Panc1 (cell line): Measurements from ENCODE around the gene SMNDC1. TPM values are rescaled to one million over a fixed set of nuclear protein-coding genes. Genes with fewer than 3 reads are reported as not detected.
A peak's percentile ranks its signal among the peaks of the same experiment; 100 is the strongest.

Experiments used
- ATAC-seq: fragments of 200-7000 bp; cut with Tn5 transposase; 2 replicates; pipeline ENCODE4 v1.9.1; 2020; ENCODE audit warnings: mild to moderate bottlenecking, moderate library complexity
- BruUV-seq: library from RNA; stranded (reverse); fragments of 400-500 nt; replicated peaks from 2 replicates; lab custom pipeline; 2021; lab: Mats Ljungman, UMichigan
- CTCF ChIA-PET: fragments of 300-600 bp; sonication (Branson Sonifier 250); formaldehyde crosslinking; loops from one replicate; lab custom pipeline; 2022; ENCODE audit warnings: antibody characterized with exemption; lab: Charles Lee
- POLR2A ChIA-PET: fragments of 300-600 bp; sonication (Branson Sonifier 250); formaldehyde crosslinking; loops from one replicate; lab custom pipeline; 2022; ENCODE audit warnings: antibody characterized with exemption; lab: Charles Lee
- DNase-seq: peaks from one replicate; pipeline ENCODE4 v3.0.0-alpha.2; 2010; ENCODE audit warnings: low read depth, low spot score
- H3K27ac ChIP-seq: 2 replicates; pipeline ENCODE4 v1.5.1; 2011; ENCODE audit warnings: mild to moderate bottlenecking, low read length, inconsistent platforms
- H3K27me3 ChIP-seq: fragments of 200-500 bp; sonication (Bioruptor generic); 2 replicates; pipeline ENCODE4 v1.6.0; 2014; ENCODE audit warnings: low read length, inconsistent platforms; ENCODE audit not compliant: control insufficient read depth, insufficient read depth
- H3K36me3 ChIP-seq: fragments of 200-500 bp; sonication (Bioruptor generic); 2 replicates; pipeline ENCODE4 v1.5.1; 2014; ENCODE audit warnings: inconsistent platforms, mild to moderate bottlenecking, low read length, moderate library complexity; ENCODE audit not compliant: control insufficient read depth, insufficient read depth
- H3K4me1 ChIP-seq: 2 replicates; pipeline ENCODE4 v1.5.1; 2011; ENCODE audit warnings: inconsistent platforms, mild to moderate bottlenecking, low read length, moderate library complexity; ENCODE audit not compliant: control insufficient read depth, insufficient read depth
- H3K4me3 ChIP-seq, 2 experiments: 2 replicates each; pipeline ENCODE4 v1.5.1; 2011 to 2012; ENCODE audit warnings: low read depth in 2 of 2, low read length in 2 of 2, mild to moderate bottlenecking in 2 of 2, inconsistent platforms in 1 of 2, moderate library complexity in 1 of 2
- H3K9me3 ChIP-seq: fragments of 200-500 bp; sonication (Bioruptor generic); 2 replicates; pipeline ENCODE4 v1.5.1; 2014; ENCODE audit warnings: low read depth, mild to moderate bottlenecking, inconsistent platforms, low read length, moderate library complexity; ENCODE audit not compliant: control insufficient read depth, insufficient read depth
- SIN3A ChIP-seq: IDR thresholded peaks from 2 replicates; pipeline ENCODE4 v1.6.1; 2012; ENCODE audit warnings: low read depth, mild to moderate bottlenecking, low read length, moderate library complexity, borderline replicate concordance; ENCODE audit not compliant: insufficient read depth
- TCF7L2 ChIP-seq: IDR thresholded peaks from 2 replicates; pipeline ENCODE4 v1.6.1; 2011; ENCODE audit warnings: mild to moderate bottlenecking, low read depth, low read length, inconsistent platforms
- in situ Hi-C: cut with HindIII; loops from 2 replicates; pipeline ENCODE4 v1.10.0; 2016; ENCODE audit warnings: low sequenced_read_pairs, low pct_unique_long_range_greater_than_20kb
- intact Hi-C: fragments of 100-400 bp; cut with micrococcal nuclease; formaldehyde crosslinking; loops from one replicate; pipeline ENCODE4 v1.10.0; 2022; ENCODE audit not compliant: unreplicated experiment
- total RNA-seq: library from RNA; stranded (reverse); gene quantifications from one replicate; pipeline ENCODE4 v1.2.1, GENCODE V29; 2021; ENCODE audit not compliant: unreplicated experiment
- TF ChIP-seq, protein P1 (sequence below), 2 experiments: IDR thresholded peaks; 2 replicates each; pipeline ENCODE4 v1.6.1; 2011 to 2012; ENCODE audit warnings: low read depth in 2 of 2, control low read depth in 1 of 2, low read length in 1 of 2, mild to moderate bottlenecking in 1 of 2, moderate library complexity in 1 of 2; ENCODE audit not compliant: insufficient read depth in 1 of 2
- TF ChIP-seq, protein P2 (sequence below): fragments of 450-650 bp; IDR thresholded peaks from 2 replicates; pipeline ENCODE4 v1.5.1; 2017; ENCODE audit warnings: mild to moderate bottlenecking

The SMNDC1 gene
- total RNA-seq, 1 experiment from 2014 or later, result 62.2 TPM

DNA sequence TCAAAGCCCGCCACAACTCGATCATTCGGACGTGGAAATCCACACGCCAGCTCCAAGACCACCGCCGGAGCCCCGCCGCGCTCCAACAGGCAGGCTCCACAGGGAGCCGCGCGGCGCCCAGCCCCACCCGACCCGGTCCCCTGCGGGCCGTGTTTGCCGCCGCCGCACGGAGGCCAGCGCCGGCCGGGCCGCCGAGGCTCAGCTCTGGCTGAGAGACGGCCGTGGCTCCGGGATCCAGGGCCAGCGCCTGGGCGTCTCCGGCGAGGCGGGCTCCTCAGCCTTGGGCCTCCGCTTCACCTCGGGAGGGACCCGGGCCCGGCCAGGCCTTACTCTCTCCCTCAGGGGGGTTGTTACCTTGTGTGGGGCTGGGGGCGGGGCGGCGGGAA, 333 bp downstream of the SMNDC1 start:
- intact Hi-C loops, result no loop called here
- in situ Hi-C loops, result no loop called here

DNA sequence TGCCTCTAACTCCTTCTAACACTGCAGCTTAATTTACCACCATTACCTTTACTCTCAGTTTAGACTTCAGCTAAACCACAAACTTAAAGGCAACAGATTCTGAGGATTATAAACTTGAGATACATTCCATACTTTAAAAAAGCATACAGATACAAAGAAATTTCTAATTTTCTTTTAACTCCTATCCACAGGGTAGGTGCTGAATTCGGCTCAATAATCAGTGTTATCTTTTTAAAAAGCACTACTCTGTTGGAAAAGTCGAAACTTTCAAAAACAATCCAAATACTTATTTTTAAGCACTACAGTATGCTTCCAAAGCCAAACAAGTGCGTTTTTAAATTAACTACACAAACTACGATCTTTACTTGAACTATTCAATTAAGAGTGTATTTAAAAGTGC, 1.0 kb downstream of the SMNDC1 start:
- DNase-seq (no peak), ATAC-seq (no peak)
- H3K27ac ChIP-seq, result peak overlapping the region; percentile 96
- intact Hi-C loops (no loop called here), in situ Hi-C loops (no loop called here)
- H3K4me3 ChIP-seq, result peak overlapping the region; percentile 97 to 98
- H3K9me3 ChIP-seq, result no peaks in the 10 kb centered on the region
- CTCF ChIA-PET, result no interaction called here
- H3K36me3 ChIP-seq, result peaks cover 56% of the 10 kb centered on the region
- TF ChIP-seq, protein P1, sequence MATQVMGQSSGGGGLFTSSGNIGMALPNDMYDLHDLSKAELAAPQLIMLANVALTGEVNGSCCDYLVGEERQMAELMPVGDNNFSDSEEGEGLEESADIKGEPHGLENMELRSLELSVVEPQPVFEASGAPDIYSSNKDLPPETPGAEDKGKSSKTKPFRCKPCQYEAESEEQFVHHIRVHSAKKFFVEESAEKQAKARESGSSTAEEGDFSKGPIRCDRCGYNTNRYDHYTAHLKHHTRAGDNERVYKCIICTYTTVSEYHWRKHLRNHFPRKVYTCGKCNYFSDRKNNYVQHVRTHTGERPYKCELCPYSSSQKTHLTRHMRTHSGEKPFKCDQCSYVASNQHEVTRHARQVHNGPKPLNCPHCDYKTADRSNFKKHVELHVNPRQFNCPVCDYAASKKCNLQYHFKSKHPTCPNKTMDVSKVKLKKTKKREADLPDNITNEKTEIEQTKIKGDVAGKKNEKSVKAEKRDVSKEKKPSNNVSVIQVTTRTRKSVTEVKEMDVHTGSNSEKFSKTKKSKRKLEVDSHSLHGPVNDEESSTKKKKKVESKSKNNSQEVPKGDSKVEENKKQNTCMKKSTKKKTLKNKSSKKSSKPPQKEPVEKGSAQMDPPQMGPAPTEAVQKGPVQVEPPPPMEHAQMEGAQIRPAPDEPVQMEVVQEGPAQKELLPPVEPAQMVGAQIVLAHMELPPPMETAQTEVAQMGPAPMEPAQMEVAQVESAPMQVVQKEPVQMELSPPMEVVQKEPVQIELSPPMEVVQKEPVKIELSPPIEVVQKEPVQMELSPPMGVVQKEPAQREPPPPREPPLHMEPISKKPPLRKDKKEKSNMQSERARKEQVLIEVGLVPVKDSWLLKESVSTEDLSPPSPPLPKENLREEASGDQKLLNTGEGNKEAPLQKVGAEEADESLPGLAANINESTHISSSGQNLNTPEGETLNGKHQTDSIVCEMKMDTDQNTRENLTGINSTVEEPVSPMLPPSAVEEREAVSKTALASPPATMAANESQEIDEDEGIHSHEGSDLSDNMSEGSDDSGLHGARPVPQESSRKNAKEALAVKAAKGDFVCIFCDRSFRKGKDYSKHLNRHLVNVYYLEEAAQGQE (IDR thresholded peaks at IDR 0.05; ENCODE audit: insufficient read depth in 1 of 2, low read depth in 2 of 2, low read length in 1 of 2), result no peak
- TF ChIP-seq TCF7L2 (no peak), SIN3A (no peak)
- TF ChIP-seq, protein P2, sequence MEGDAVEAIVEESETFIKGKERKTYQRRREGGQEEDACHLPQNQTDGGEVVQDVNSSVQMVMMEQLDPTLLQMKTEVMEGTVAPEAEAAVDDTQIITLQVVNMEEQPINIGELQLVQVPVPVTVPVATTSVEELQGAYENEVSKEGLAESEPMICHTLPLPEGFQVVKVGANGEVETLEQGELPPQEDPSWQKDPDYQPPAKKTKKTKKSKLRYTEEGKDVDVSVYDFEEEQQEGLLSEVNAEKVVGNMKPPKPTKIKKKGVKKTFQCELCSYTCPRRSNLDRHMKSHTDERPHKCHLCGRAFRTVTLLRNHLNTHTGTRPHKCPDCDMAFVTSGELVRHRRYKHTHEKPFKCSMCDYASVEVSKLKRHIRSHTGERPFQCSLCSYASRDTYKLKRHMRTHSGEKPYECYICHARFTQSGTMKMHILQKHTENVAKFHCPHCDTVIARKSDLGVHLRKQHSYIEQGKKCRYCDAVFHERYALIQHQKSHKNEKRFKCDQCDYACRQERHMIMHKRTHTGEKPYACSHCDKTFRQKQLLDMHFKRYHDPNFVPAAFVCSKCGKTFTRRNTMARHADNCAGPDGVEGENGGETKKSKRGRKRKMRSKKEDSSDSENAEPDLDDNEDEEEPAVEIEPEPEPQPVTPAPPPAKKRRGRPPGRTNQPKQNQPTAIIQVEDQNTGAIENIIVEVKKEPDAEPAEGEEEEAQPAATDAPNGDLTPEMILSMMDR, result no peak
- H3K4me1 ChIP-seq, result peaks cover 22% of the 10 kb centered on the region
- H3K27me3 ChIP-seq, result no peaks in the 10 kb centered on the region
- BruUV-seq, result no TSS peak
- POLR2A ChIA-PET, result no interaction called here

More for the DNA sequence above, 333 bp downstream of the SMNDC1 start:
- Histone ChIP-seq H3K27me3 (no peaks in the 10 kb centered on the region), H3K36me3 (peaks cover 49% of the 10 kb centered on the region), H3K4me3 (peak overlapping the region; percentile 97 to 98), H3K4me1 (peaks cover 22% of the 10 kb centered on the region), H3K9me3 (no peaks in the 10 kb centered on the region), H3K27ac (peak overlapping the region; percentile 96)
- TF ChIP-seq TCF7L2, result no peak
- no peak for TF ChIP-seq SIN3A
- TF ChIP-seq, protein P1 (IDR thresholded peaks at IDR 0.05; ENCODE audit: insufficient read depth in 1 of 2, low read depth in 2 of 2, low read length in 1 of 2), result no peak
- no TSS peak for BruUV-seq
- DNase-seq (no peak), ATAC-seq (peak; percentile 75)
- ChIA-PET POLR2A (no interaction called here), CTCF (interaction anchor here (0.6 to 1.2 kb wide), 5 partner anchors 94 to 293 kb away, joined by 3 to 7 read pairs (median 4); no protein-coding TSS in a partner anchor)
